IPS-18a (cell line): ENCODE measurements around the gene PIK3IP1.
"Not testable (repeated sequence)": the region's sequence is repeated elsewhere in the genome, so short reads cannot be mapped to it uniquely, and the experiment has no call there.

ENCODE experiments used
- H3K27ac ChIP-seq: one replicate; pipeline ENCODE4 v1.5.1; 2013; ENCODE audit warnings: low read length
- H3K27me3 ChIP-seq: one replicate; pipeline ENCODE4 v1.6.1; 2013; ENCODE audit warnings: mild to moderate bottlenecking, low read length; ENCODE audit not compliant: control insufficient read depth, insufficient read depth
- H3K36me3 ChIP-seq: one replicate; pipeline ENCODE4 v1.6.1; 2013; ENCODE audit warnings: low read depth, low read length; ENCODE audit not compliant: control insufficient read depth
- H3K4me1 ChIP-seq: one replicate; pipeline ENCODE4 v1.6.1; 2013; ENCODE audit warnings: low read depth, low read length; ENCODE audit not compliant: control insufficient read depth
- H3K4me3 ChIP-seq: one replicate; pipeline ENCODE4 v1.5.1; 2013; ENCODE audit warnings: low read length
- H3K9ac ChIP-seq: one replicate; pipeline ENCODE4 v1.6.1; 2013; ENCODE audit warnings: mild to moderate bottlenecking, low read length, moderate library complexity
- H3K9me3 ChIP-seq: one replicate; pipeline ENCODE4 v1.6.1; 2013; ENCODE audit warnings: low read depth, low read length; ENCODE audit not compliant: control insufficient read depth

PIK3IP1 gene

DNA sequence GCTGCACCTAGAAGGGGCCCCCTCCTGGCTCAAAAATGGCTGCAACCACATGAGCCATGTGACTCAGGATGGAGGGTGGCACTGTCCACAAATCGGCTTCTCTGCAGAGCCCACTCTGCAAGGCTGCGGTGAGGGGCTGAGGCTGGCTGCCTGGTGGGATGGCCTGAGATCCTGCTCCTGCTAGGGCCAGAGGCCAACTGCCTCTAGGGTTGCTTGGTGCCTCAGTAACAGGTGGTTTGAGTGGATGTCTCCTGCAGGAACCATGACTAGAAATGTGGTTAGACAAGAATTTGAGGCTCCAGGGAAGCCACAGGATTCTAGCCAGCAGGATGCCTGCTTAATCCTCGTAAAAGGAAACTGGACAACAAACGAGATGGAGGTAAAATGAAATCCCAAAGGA is 36.7 kb upstream of the PIK3IP1 start:
- Histone ChIP-seq H3K4me3 (no peak overlapping the region), H3K36me3 (peaks cover 87% of the 10 kb centered on the region), H3K4me1 (no peaks in the 10 kb centered on the region), H3K27me3 (no peaks in the 10 kb centered on the region), H3K9ac (no peak overlapping the region), H3K27ac (no peak overlapping the region), H3K9me3 (no peaks in the 10 kb centered on the region)

DNA sequence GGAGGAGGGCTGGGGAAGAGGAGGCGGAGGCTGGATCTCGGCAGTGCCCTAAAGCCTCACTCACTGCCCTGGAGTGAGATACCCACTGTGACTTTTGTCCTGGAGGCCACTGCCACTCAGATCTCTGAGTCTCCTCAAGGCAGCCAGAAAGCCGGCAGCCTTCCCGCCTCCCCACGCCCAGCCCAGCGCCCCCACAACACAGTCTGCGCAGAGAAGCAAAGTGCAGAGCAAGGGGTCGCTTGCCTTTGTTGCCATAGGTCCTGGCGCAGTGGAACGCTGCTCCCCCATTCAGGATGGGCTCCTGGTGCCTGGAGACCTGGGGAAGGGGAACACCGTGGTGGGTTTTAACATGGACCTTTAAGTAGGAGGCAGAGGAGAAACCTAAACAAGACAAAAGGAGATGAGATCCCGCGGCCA is 36.3 kb upstream of the PIK3IP1 start:
- H3K4me3 ChIP-seq: no peak overlapping the region
- peaks cover 84% of the 10 kb centered on the region for H3K36me3 ChIP-seq
- no peaks in the 10 kb centered on the region for H3K4me1 ChIP-seq
- no peaks in the 10 kb centered on the region for H3K9me3 ChIP-seq
- no peak overlapping the region for H3K27ac ChIP-seq
- no peaks in the 10 kb centered on the region for H3K27me3 ChIP-seq
- H3K9ac ChIP-seq: no peak overlapping the region

- Histone ChIP-seq H3K4me3 (no peak overlapping the region), H3K9ac (no peak overlapping the region), H3K4me1 (no peaks in the 10 kb centered on the region), H3K27me3 (no peaks in the 10 kb centered on the region), H3K9me3 (no peaks in the 10 kb centered on the region), H3K27ac (no peak overlapping the region), H3K36me3 (peaks cover 78% of the 10 kb centered on the region)
Measured at GRCh38 chr22:31327806-31328543, 35.7 kb upstream of the PIK3IP1 start.

- no peaks in the 10 kb centered on the region for H3K27me3 ChIP-seq
- no peak overlapping the region for H3K27ac ChIP-seq
- no peak overlapping the region for H3K9ac ChIP-seq
- H3K9me3 ChIP-seq: no peaks in the 10 kb centered on the region
- H3K4me1 ChIP-seq: no peaks in the 10 kb centered on the region
- no peak overlapping the region for H3K4me3 ChIP-seq
- H3K36me3 ChIP-seq: peaks cover 67% of the 10 kb centered on the region
Measured at GRCh38 chr22:31326877-31327276, 34.6 kb upstream of the PIK3IP1 start.

GRCh38 chr22:31323578-31324550 is 31.6 kb upstream of the PIK3IP1 start:
- Histone ChIP-seq H3K27me3 (no peaks in the 10 kb centered on the region), H3K9me3 (no peaks in the 10 kb centered on the region), H3K9ac (no peak overlapping the region), H3K36me3 (peaks cover 40% of the 10 kb centered on the region), H3K4me1 (no peaks in the 10 kb centered on the region), H3K4me3 (no peak overlapping the region), H3K27ac (no peak overlapping the region)

- H3K27ac ChIP-seq: no peak overlapping the region
- H3K27me3 ChIP-seq: no peaks in the 10 kb centered on the region
- H3K4me1 ChIP-seq: no peaks in the 10 kb centered on the region
- no peak overlapping the region for H3K4me3 ChIP-seq
- peaks cover 19% of the 10 kb centered on the region for H3K36me3 ChIP-seq
- H3K9me3 ChIP-seq: no peaks in the 10 kb centered on the region
- no peak overlapping the region for H3K9ac ChIP-seq
Measured at GRCh38 chr22:31321421-31321820, 29.1 kb upstream of the PIK3IP1 start.

- not testable (repeated sequence) for H3K27ac ChIP-seq, H3K27me3 ChIP-seq, H3K4me1 ChIP-seq, H3K4me3 ChIP-seq, H3K9me3 ChIP-seq, H3K9ac ChIP-seq, H3K36me3 ChIP-seq
Measured at GRCh38 chr22:31314220-31314619, 21.9 kb upstream of the PIK3IP1 start.

DNA sequence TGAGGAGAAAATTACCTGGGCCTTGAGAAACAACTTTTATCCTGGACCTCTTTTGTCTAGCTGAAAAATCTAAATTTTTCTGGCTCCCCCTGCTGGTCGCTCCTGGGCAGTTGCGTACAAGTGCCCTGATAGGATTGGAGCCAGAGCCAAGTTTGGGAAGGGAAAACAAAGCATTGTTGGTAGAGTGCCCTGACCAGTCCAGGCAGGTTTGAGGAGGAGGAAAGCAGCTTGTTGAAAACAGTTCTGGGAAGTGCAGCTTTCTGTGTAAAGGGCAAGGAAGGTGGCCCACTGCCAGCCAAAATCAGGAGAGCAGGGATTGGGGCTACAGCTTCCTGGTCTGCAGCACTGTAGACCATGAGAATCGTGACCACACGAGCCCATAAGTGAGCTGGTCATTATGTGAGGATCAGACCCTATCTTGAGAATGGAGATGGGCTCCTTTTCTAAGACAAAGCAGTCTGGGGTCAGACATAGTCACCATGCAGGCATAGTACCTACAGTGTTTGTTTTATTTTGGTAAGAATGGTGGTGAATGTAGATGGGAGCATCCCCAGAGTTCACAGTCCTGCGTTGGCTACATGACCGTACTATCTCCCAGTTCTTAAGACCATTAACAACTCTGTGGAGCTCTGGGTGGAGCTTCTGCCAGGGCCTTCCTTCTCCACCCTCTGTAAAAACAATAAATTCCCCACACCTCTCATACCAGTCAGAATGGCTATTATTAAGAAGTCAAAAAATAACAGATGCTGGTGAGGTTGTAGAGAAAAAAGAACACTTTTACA is 21.3 kb upstream of the PIK3IP1 start:
- peak overlapping the region; percentile 10 for H3K9ac ChIP-seq

DNA sequence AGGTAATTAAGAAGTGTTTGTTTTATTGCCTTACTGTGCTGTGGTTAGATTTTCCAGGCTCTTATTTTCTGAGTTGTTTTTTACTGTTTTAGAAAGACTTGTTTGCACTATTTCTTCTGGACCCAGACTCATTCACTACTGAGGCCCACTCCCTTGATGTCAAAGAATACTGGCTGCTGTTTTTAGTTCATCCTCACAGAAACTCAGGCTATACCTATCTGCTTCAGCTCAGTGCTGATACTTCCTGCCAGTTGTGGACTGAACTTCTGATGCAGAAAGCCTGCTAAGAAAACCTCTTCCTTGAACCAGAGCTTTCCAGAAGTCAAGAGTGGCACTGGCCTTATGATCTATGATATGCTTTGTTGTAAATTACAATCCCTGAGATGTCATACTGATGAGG is 15.9 kb upstream of the PIK3IP1 start:
- no peak overlapping the region for H3K4me3 ChIP-seq
- no peak overlapping the region for H3K27ac ChIP-seq
- no peak overlapping the region for H3K9ac ChIP-seq

More for the DNA sequence above, 21.3 kb upstream of the PIK3IP1 start:
- Histone ChIP-seq H3K4me1 (no peaks in the 10 kb centered on the region), H3K4me3 (no peak overlapping the region), H3K27ac (no peak overlapping the region), H3K36me3 (no peaks in the 10 kb centered on the region), H3K9me3 (no peaks in the 10 kb centered on the region), H3K27me3 (no peaks in the 10 kb centered on the region)

GRCh38 chr22:31305194-31305593 is 12.9 kb upstream of the PIK3IP1 start:
- H3K4me1 ChIP-seq: no peaks in the 10 kb centered on the region
- H3K9ac ChIP-seq: no peak overlapping the region
- H3K27ac ChIP-seq: no peak overlapping the region
- H3K36me3 ChIP-seq: no peaks in the 10 kb centered on the region
- H3K4me3 ChIP-seq: no peak overlapping the region
- no peaks in the 10 kb centered on the region for H3K27me3 ChIP-seq
- no peaks in the 10 kb centered on the region for H3K9me3 ChIP-seq

More for the DNA sequence above, 15.9 kb upstream of the PIK3IP1 start:
- Histone ChIP-seq H3K4me1 (no peaks in the 10 kb centered on the region), H3K9me3 (no peaks in the 10 kb centered on the region), H3K36me3 (no peaks in the 10 kb centered on the region), H3K27me3 (no peaks in the 10 kb centered on the region)

DNA sequence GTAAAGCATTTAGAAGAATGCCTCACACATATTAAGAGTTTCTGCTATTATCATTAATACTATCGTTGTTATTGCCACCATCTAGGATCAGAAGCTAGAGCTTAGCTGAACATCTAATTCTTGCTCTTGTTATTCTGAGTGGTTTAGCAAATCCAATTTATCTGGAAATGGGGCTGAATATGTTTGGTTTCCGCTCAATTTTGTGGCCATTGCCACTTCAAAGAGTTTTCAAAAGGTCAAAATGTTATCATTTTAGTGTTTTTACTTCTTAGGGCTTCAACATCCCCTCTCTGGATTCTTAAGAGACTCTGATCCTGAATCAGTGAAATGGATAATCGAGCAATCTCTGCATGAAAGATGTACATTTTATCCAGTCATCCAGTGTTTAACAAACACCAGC is 10.2 kb upstream of the PIK3IP1 start:
- no peaks in the 10 kb centered on the region for H3K27me3 ChIP-seq
- H3K4me1 ChIP-seq: no peaks in the 10 kb centered on the region
- no peak overlapping the region for H3K27ac ChIP-seq

More for the DNA sequence above, 10.2 kb upstream of the PIK3IP1 start:
- Histone ChIP-seq H3K4me3 (no peak overlapping the region), H3K36me3 (no peaks in the 10 kb centered on the region), H3K9me3 (no peaks in the 10 kb centered on the region), H3K9ac (no peak overlapping the region)
